ENCODE data around the gene MCTP1.
"Not testable (repeated sequence)": the region's sequence is repeated elsewhere in the genome, so short reads cannot be mapped to it uniquely, and the experiment has no call there.

The MCTP1 gene

GRCh38 chr5:95178046-95178651 lies 106.7 kb downstream of the MCTP1 start:
- FAIRE-seq: no peak

- FAIRE-seq: no peak
These were observed 107.4 kb downstream of the MCTP1 start for GRCh38 chr5:95177456-95177855.

- no peak for FAIRE-seq
These were observed 109.8 kb downstream of the MCTP1 start for GRCh38 chr5:95175106-95175505.

GRCh38 chr5:95172659-95173058 lies 112.2 kb downstream of the MCTP1 start:
- no peak for FAIRE-seq

- FAIRE-seq: no peak
These were observed 120.0 kb downstream of the MCTP1 start for GRCh38 chr5:95164861-95165260.

- FAIRE-seq: no peak
These were observed 121.8 kb downstream of the MCTP1 start for GRCh38 chr5:95163079-95163478.

- no peak for FAIRE-seq
These were observed 122.5 kb downstream of the MCTP1 start for GRCh38 chr5:95162231-95162992.

- no peak for FAIRE-seq
These were observed 125.3 kb downstream of the MCTP1 start for GRCh38 chr5:95159603-95160002.

GRCh38 chr5:95155888-95156287 lies 129.0 kb downstream of the MCTP1 start:
- no peak for FAIRE-seq

GRCh38 chr5:95153511-95153910 lies 131.4 kb downstream of the MCTP1 start:
- no peak for FAIRE-seq

GRCh38 chr5:95152535-95152934 lies 132.4 kb downstream of the MCTP1 start:
- no peak for FAIRE-seq

- no peak for FAIRE-seq
These were observed 132.8 kb downstream of the MCTP1 start for GRCh38 chr5:95152131-95152530.

- FAIRE-seq: no peak
These were observed 133.2 kb downstream of the MCTP1 start for GRCh38 chr5:95151694-95152093.

- no peak for FAIRE-seq
These were observed 135.5 kb downstream of the MCTP1 start for GRCh38 chr5:95149387-95149786.

- no peak for FAIRE-seq
These were observed 136.4 kb downstream of the MCTP1 start for GRCh38 chr5:95148453-95148852.

- not testable (repeated sequence) for FAIRE-seq
These were observed 141.0 kb downstream of the MCTP1 start for GRCh38 chr5:95143858-95144257.

- FAIRE-seq: no peak
These were observed 142.7 kb downstream of the MCTP1 start for GRCh38 chr5:95142145-95142544.

GRCh38 chr5:95141141-95141540 lies 143.8 kb downstream of the MCTP1 start:
- FAIRE-seq: no peak

- FAIRE-seq: no peak
These were observed 150.6 kb downstream of the MCTP1 start for GRCh38 chr5:95134326-95134725.

- FAIRE-seq: no peak
These were observed 152.8 kb downstream of the MCTP1 start for GRCh38 chr5:95132096-95132495.

GRCh38 chr5:95130941-95131340 lies 154.0 kb downstream of the MCTP1 start:
- no peak for FAIRE-seq

GRCh38 chr5:95124731-95125130 lies 160.2 kb downstream of the MCTP1 start:
- no peak for FAIRE-seq

- no peak for FAIRE-seq
These were observed 160.8 kb downstream of the MCTP1 start for GRCh38 chr5:95124101-95124500.

GRCh38 chr5:95114902-95115301 lies 170.0 kb downstream of the MCTP1 start:
- no peak for FAIRE-seq

- FAIRE-seq: no peak
These were observed 170.6 kb downstream of the MCTP1 start for GRCh38 chr5:95114305-95114704.

Data from A204.1 (cell line).